Fibroblast of peridontal ligament (primary cell): ENCODE measurements around the gene NUCB1.
"Not testable (repeated sequence)": the region's sequence is repeated elsewhere in the genome, so short reads cannot be mapped to it uniquely, and the experiment has no call there.

ENCODE experiments used
- DNase-seq: peaks from one replicate; pipeline ENCODE4 v3.0.0-alpha.2; 2010; ENCODE audit errors: extremely low read depth

The NUCB1 gene

DNA sequence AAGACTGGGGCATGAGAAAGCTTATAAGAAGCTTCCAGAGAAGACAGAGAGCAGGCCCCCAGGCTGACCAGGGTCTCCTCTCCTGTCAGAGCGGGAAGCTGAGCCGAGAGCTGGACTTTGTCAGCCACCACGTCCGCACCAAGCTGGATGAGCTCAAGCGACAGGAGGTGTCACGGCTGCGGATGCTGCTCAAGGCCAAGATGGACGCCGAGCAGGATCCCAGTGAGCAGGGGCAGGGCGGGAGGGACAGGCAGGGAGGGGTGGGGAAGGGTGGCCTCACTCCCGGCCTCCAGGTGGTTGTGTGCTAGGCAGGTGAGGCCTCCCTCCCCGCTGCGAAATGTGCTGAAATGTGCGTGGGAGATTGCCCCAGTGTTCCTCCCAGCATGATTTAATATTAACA is 5.6 kb downstream of the NUCB1 start:
- no peak for DNase-seq

DNA sequence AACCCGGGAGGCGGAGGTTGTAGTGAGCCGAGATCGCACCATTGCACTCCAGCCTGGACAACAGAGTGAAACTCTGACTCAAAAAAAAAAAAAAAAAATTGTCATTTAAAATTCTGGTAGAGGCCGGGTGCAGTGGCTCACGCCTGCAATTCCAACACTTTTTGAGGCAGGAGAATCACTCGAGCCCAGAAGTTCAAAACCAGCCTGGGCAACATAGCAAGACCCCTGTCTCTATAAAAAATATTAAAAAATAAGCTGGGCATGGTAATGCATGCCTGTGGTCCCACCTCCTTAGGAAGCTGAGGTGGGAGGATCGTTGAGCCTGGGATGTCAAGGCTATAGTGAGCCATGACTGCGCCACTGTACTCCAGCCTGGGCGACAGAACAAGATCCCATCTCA is 6.2 kb downstream of the NUCB1 start:
- DNase-seq: no peak

DNA sequence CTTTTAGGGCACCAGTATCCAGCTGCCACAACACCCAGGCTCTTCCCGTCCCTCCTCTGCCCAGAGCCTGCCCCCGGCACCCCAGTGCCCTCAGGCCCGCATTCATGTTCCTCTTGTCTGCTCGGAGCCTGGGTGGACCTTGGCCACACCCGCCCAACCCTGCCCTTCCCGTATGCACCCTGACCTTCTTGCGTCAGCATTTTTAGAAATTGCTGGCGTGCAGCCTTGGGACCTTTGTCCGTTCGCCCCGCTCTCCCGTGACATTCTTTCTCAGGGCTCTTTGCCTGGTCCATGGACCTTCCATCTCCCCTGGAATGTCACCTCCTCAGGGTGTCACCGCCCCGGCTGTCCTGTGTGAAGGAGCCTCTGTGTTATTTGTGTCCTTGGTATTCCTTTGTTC is 7.6 kb downstream of the NUCB1 start:
- no peak for DNase-seq

DNA sequence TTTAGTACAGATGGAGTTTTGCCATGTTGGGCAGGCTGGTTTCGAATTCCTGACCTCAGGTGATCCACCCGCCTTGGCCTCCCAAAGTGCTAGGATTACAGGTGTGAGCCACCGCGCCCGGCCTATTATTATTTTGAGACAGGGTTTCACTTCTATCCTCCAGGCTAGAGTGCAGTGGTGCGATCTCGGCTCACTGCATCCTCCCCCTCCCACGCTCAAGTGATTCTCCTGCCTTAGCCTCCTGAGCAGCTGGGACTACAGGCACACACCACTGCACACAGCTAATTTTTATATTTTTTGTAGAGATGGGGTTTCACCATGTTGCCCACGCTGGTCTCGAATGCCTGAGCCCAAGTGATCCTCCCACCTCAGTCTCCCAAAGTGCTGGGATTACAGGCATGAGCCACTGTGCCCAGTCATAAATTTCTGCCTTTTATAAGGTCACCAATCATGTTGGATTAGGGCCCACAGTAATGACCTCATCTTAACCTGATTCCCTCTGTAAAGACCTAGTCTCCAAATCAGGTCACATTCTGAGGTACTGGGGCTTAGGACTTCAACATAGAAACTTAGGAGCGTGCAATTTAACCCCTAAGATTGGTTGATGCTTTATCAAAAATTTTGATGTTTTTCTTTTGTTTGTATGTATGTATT is 9.4 kb downstream of the NUCB1 start:
- DNase-seq: not testable (repeated sequence)

GRCh38 chr19:48910803-48911202 is 10.7 kb downstream of the NUCB1 start:
- DNase-seq: no peak

DNA sequence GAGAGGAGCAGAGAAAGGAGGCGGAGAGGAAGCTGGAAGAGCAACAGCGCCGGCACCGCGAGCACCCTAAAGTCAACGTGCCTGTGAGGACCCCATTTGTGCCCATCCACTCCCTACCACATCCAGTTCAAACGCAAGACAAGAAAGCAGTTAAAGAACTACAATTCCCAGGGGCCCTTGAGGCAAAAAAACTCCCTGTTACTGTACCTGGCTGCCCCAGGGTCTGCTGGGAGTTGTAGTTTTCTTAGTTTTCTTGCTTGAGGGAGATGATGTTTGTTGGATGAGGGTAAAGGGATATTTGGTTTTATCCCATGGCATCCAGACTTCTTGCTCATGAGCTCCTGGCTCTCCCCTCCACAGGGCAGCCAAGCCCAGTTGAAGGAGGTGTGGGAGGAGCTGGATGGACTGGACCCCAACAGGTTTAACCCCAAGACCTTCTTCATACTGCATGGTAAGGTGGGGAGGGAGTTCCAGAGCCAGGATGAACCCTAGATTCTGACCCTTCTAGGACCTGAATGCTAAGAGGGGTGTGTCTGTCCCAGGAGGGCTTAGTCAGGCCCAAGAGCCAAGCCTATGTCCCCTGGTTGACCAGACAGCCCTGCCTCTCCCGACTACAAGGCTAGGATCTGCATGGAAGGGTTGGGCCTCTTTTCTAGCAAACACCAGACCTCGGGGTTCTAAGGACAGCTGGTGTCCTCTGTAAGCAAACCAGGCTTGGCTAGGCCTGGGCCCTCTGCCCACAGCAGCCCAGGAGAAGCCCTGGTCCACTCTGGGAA is 13.2 kb downstream of the NUCB1 start:
- DNase-seq: no peak

DNA sequence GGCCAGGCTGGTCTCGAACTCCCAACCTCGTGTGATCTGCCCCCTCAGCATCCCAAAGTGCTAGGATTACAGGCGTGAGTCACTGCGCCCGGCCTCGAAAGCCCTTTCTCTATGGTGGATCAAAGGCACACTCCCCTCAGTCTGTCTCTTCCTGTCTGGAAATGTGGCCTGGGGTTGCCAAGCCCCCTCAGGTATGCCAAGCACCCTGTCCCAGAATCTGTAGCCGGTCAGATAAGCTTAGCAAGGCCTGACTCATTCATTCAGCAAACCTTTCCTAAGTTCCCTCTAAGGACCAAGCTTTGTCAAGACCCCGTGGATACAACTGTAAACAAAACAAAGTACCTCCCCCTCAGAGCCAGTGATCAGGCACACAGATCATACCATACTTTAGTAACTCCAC is 14.1 kb downstream of the NUCB1 start:
- DNase-seq: no peak

DNA sequence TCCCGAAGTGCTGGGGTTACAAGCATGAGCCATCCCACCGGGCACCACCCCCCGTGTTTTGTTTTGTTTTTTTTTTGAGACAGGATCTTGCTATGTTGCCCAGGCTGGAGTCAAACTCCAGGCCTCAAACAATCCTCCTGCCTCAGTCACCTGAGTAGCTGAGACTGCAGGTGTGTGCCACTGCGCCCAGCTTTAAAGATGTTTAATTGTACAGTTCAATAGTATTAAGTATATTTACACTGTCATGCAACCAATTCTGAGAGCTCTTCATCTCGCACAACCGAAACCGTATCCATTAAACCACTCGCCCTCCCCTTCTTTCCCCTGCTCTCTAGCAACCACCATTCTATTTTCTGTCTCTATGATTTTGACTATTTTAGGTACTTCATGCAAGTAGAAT is 15.6 kb downstream of the NUCB1 start:
- DNase-seq: no peak

GRCh38 chr19:48918071-48918470 is 18.0 kb downstream of the NUCB1 start:
- no peak for DNase-seq

DNA sequence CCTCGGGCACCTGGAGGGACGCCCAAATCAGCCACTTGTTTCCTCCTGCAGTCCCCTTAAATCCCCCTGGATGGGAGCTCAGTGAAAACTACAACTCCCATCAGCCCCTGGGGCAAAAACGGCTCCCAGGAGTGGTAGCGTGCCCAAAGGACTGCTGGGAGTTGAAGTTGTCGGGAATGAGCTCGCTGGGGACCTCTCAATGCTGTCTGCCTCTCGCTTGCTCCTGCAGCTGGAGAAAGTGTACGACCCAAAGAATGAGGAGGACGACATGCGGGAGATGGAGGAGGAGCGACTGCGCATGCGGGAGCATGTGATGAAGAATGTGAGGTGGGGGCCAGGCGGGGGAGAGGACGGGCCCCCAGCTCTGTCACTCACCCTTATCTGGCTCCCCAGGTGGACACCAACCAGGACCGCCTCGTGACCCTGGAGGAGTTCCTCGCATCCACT is 18.7 kb downstream of the NUCB1 start:
- no peak for DNase-seq

DNA sequence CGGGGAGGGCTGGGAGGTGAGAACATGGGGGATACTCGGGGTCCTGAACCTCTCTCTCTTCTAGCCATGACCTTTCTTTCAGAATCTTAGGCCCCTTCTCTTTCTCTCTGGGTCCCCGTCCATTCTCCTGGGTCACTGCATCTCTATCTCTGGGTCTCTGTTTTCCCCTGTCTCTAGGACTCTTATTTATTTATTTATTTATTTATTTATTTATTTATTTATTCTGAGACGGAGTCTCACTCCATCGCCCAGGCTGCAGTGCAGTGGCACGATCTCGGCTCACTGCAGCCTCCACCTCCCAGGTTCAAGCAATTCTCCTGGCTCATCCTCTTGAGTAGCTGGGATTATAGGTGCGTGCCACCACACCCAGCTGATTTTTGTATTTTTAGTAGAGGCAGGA is 19.2 kb downstream of the NUCB1 start:
- DNase-seq: not testable (repeated sequence)

GRCh38 chr19:48920949-48921348 is 20.8 kb downstream of the NUCB1 start:
- no peak for DNase-seq

- DNase-seq: no peak
Measured at GRCh38 chr19:48921721-48922500, 21.8 kb downstream of the NUCB1 start.

GRCh38 chr19:48922548-48923490 is 22.7 kb downstream of the NUCB1 start:
- no peak for DNase-seq

DNA sequence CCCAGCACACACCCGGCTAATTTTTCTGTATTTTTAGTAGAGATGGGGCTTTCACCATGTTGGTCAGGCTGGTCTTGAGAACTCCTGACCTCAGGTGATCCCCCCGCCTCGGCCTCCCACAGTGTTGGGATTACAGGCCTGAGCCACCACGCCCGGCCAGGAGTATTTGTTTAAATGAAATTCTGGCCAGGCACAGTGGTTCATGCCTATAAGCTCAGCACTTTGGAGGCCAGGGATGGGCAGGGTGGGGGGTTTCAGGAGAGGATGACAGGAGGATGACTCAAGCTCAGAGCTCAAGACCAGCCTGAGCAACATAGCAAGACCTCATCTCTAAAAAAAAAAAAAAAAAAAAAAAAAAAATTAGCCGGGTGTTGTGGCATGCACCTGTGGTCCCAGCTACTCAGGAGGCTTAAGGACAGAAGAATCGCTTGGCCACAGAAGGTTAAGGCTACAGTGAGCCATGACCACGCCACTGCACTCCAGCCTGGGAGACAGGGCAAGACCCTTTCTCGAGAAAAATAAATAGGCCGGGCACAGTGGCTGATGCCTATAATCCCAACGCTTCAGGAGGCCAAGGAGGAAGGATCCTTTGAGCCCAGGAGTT is 25.2 kb downstream of the NUCB1 start:
- DNase-seq: no peak

DNA sequence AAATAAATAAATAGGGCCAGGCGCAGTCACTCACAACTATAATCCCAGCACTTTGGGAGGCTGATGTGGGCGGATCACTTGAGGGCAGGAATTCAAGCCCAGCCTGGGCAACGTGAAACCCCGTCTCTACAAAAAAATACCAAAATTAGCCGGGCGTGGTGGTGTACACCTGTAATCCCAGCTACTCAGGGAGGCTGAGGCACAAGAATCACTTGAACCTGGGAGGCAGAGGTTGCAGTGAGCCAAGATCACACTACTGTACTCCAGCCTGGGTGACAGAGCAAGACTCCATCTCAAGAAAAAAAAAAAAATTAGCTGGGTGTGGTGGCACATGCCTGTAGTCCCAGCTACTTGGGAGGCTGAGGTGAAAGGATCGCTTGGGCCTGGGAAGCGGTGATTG is 25.8 kb downstream of the NUCB1 start:
- DNase-seq: not testable (repeated sequence)

DNA sequence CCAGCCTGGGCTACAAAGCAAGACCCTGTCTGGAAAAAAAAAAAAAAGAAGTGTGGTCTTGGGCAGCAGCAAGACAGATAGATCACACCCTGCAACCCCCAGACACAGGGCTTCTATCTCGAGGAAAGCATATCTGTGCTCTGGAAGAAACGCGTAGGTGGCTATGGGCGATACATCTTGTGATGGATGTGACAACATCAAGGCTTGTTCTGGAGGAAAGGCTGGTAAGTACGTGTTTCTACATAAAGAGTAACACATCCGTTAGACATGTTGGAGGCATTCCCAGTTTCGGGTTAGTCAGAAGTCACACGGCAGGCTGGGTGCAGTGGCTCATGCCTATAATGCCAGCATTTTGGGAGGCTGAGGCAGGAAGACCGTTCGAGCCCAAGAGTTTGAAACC is 26.8 kb downstream of the NUCB1 start:
- DNase-seq: peak; percentile 97

- not testable (repeated sequence) for DNase-seq
Measured at GRCh38 chr19:48927692-48928091, 27.6 kb downstream of the NUCB1 start.

DNA sequence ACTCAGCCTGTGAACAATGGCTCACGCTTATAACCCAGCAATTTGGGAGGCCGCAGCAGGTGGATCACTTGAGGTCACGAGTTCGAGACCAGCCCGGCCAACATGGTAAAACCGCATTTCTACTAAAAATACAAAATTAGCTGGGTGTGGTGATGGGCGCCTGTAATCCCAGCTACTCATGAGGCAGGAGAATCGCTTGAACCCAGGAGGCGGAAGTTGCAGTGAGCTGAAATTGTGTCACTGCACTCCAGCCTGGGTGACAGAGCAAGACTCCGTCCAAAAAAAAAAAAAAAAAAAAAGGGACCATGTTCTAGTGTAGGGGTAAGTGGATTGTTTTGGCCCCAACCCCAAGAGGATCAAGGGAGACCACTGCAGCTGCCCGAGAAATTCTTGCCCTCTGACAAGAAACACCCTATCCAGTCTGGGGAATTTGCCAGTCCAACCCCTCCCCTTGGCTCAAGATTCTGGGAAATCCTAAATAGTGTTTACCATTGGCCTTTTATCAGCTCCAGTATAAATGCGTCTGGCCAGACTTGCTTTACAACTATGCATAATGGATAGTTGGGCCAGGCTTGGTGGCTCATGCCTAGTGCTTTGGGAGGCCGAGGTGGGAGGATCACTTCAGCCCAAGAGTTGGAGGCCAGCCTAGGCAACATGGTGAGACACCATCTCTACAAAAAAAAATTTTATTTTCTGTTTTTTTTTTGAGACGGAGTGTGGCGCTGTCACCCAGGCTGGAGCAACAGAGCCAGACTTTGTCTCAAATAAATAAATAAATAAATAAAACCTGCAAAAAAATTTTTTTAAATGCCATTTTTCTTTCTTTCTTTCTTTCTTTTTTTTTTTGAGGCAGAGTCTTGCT is 28.3 kb downstream of the NUCB1 start:
- peak; percentile 69 for DNase-seq

- peak; percentile 22 for DNase-seq
Measured at GRCh38 chr19:48933382-48933932, 33.3 kb downstream of the NUCB1 start, which contains the start of gene DHDH. Gene DHDH (plus strand): TSS chr19:48933699. CDS start chr19:48933722, 23 bp downstream.
